NCI-H510A treated with DMSO at 0.1 percent for 48 hours (cell line): Measurements from ENCODE around the gene TXN.
"Not testable (repeated sequence)": the region's sequence is repeated elsewhere in the genome, so short reads cannot be mapped to it uniquely, and the experiment has no call there.

Experiments
- DNase-seq: peaks from one replicate; lab custom pipeline; 2025; lab: John Stamatoyannopoulos, UW

Gene TXN

DNA sequence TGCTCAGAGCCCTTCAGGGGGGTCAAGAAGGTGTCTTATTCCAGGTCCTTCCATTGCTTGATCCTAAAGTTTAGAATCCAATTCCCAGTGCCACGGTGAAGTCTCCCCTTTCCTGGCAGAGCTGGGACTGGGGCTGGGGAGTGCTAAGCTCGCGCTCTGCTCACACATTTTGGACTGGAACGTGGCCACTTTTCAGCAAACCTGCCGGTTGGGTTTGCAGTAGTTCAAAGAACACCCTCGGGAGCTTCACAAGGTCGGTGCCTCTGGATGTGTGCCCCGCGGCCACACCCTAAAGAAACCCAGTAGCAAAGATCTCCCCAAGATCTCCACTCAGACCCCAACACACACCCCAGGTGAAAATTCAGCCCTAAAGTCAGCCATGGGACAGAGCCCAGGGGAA lies 48.3 kb downstream of the TXN start, which contains the start of gene C9orf152:
Gene C9orf152, minus strand, starts transcription at position 129 of the 400 bp plus-strand sequence. CDS start 580 bp downstream, outside the sequence.
- DNase-seq = no peak

DNA sequence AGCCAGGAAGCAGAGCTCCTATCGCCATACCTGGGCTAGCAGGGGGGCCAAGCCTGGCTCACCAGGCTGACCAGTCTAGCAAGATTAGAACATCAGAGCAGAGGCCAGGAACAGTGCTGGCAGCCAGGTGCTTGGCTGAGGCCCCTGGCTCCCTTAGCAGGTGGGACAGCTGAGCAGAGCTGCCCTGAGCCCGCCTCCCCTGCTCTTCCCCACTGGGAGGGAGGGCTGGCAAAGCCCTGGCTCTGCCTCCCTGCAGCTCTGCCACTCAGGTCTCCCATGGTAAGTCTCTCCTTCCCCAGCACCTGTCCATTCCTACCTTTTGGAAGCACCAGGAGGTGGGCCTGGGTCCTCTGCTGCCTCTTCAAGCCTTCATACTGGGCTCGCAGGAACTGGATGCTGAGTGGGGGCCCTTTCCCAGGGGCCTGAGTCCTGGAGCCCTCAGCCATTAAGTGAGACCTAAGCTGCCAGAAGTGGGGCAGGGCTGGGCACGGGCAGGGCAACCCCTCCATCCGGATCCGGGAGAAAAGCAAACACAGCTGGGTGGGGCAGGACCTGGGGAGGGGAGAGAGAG lies 49.2 kb downstream of the TXN start:
- peak; percentile 85 for DNase-seq

DNA sequence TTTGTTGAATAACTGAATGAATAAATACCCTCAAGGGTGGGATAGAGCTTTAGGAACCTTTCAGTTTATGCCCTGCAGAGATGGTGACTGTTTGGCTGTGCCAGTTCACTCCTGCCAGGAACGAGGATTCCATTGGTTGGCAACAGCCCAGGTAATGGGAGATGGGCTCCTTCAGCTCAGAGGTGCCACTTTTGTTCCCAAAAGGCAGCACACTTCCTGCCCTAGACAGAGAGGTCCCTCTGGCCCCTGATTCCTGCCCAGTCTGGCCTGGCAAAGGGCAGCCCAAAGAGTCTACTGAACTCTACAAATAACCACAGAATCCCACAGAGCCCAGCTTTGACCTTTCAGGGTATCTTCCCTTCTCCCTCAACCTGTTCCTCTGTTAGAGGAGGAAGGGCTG lies 49.9 kb downstream of the TXN start:
- peak; percentile 25 for DNase-seq

DNA sequence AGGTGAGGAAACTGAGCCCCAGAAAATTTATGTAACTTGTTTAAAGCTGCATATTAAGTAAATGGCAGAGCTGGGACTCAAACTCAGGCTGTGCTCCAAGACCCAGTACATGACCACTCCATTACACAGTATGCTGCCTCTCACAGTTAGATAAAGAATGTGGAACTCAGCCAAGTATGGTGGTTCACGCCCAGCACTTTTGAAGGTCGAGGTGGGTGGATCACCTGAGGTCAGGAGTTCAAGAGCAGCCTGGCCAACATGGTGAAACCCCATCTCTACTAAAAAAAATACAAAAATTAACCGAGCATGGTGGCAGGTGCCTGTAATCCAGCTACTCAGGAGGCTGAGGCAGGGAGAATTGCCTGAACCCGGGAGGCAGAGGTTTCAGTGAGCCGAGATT lies 50.7 kb downstream of the TXN start:
- not testable (repeated sequence) for DNase-seq

DNA sequence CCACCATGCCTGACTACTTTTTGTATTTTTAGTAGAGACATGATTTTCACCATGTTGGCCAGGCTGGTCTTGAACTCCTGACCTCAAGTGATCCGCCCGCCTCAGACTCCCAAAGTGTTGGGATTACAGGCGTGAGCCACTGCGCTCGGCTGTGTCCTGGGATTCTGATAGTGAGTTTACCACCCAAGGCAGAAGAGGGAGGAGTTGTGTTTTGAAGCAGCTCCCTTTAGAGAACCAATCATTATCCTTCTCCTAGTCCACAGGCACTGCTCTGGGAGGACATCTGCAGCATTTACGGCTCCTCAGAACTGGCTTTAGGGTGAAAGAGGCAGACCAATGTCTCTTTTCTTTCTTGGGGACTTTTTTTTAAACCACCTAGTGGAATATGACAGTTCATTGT lies 54.1 kb downstream of the TXN start:
- DNase-seq = no peak

DNA sequence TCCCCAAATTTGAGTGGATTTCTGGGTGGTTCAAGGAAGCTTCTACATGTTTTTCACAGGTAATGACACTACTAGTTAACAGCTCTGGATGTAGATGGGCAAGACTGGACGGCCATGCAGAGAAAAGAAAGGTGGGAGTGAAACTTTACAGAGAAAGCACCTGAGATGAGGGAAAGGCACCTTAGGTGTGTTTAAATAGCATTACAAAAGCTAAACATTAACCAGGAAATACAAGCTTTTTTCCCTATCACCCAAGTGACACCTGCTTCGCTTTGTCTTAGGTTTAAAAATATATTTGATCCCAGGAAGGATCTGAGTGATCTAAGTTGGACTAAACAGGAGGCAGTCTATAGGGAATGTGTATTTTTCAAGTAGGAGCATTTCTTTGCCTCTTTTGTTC lies 56.7 kb downstream of the TXN start:
- DNase-seq = no peak

DNA sequence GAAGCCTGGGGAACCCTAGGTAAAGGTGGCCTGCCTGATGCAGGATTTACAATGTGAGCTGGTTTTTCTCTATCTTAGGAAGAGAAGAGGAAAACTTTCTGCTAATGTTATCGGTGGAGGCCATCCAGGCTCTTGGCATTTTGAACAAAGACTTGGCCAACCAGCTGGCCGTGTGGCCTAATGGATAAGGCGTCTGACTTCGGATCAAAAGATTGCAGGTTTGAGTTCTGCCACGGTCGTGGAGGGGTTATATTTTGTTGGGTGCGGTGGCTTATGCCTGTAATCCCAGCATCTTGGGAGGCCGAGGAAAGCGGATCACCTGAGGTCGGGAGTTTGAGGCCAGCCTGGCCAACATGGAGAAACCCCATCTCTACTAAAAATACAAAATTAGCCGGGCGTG lies 58.0 kb downstream of the TXN start:
- no peak for DNase-seq

DNA sequence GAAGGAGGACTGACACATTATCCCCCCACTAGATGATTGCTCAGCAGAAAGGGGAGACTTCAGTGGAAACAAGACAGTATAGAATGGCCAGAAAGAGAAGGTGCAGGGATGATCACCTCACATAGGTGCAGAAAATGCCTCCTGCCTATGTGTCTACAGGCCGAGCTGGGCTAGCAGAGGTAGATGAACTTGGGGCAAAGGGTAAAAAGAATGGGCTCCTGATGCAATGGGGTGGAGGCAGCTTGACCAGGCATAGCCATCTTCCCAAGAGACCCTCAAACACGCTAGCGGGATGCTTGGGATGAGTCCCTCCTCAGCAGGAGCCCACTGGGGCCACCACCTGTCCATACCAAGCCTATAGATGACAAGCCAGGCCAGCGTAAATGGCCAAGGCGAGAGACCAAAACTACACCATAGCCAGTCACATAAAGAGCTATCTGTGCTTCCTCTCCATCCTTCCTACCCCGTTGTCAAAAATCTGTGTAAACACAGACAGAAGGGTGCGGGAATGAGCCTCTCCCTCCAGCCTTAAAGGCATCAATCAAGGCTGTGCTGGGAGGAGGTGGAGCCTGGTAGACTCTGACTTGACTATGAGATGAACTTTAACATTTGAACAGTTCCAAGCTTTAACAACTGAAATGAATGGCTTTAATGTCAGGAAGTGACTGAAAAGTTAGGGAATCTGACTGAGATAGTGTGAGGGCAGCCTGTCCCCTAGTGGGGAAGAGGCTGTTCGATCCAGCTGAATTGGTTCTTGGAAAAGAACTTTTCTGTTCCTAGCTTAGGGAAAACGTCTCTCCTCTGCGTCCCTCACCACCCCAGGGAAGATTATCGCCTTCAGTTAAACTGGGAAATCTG lies 58.7 kb downstream of the TXN start:
- no peak for DNase-seq

DNA sequence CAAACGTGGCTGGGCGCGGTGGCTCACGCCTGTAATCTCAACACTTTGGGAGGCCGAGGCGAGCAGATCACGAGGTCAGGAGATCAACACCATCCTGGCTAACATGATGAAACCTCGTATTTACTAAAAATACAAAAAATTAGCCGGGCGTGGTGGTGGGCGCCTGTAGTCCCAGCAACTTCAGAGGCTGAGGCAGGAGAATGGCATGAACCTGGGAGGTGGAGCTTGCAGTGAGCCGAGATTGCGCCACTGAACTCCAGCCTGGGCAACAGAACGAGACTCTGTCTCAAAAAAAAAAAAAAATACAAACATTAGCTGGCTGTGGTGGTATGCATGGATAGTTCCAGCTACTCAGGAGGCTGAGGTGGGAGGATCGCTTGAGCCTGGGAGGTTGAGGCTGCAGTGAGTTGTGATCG lies 60.2 kb downstream of the TXN start:
- DNase-seq = not testable (repeated sequence)
